ENCODE data around the gene ZNF100.
"Not testable (repeated sequence)": the region's sequence is repeated elsewhere in the genome, so short reads cannot be mapped to it uniquely, and the experiment has no call there.

The ZNF100 gene

DNA sequence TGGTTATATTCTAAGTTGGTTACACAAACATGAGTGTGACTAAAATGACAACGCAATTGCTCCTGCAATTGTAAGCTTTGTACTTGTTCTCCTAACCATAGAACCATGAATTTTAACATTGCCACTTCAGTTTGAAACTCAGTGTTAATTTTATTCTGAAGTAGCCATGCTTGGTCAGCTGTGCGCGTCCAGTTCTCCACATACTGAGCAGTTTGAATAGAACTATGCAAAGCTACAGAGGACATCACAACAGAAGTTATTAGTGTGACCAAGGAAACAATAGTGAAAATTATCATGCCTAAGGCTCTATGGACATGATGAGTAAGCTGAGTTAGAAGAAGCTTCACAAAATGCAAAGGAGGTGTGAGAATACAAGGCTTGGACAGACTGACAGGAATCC lies 19.6 kb upstream of the ZNF100 start:
- no peaks in the 10 kb centered on the region for H3K9me3 ChIP-seq (ENCODE audit: insufficient read depth, low read length)
- TF ChIP-seq, protein P1, sequence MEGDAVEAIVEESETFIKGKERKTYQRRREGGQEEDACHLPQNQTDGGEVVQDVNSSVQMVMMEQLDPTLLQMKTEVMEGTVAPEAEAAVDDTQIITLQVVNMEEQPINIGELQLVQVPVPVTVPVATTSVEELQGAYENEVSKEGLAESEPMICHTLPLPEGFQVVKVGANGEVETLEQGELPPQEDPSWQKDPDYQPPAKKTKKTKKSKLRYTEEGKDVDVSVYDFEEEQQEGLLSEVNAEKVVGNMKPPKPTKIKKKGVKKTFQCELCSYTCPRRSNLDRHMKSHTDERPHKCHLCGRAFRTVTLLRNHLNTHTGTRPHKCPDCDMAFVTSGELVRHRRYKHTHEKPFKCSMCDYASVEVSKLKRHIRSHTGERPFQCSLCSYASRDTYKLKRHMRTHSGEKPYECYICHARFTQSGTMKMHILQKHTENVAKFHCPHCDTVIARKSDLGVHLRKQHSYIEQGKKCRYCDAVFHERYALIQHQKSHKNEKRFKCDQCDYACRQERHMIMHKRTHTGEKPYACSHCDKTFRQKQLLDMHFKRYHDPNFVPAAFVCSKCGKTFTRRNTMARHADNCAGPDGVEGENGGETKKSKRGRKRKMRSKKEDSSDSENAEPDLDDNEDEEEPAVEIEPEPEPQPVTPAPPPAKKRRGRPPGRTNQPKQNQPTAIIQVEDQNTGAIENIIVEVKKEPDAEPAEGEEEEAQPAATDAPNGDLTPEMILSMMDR (IDR thresholded peaks at IDR 0.05; ENCODE audit: low read depth, low read length) = no peak
- TF ChIP-seq EZH2phosphoT487 (IDR thresholded peaks at IDR 0.05; ENCODE audit: low read depth) = no peak
- no peaks in the 10 kb centered on the region for H3K4me1 ChIP-seq (ENCODE audit: low read length)
- no peak overlapping the region for H3K4me3 ChIP-seq (ENCODE audit: low read length)
- H3K79me2 ChIP-seq (ENCODE audit: low read length) = no peaks in the 10 kb centered on the region
- no peak overlapping the region for H2AFZ ChIP-seq (ENCODE audit: low read depth, low read length)
- H4K20me1 ChIP-seq (ENCODE audit: insufficient read depth, low read length) = no peaks in the 10 kb centered on the region
- H3K9ac ChIP-seq (ENCODE audit: low read length) = no peak overlapping the region
- no peak overlapping the region for H3K27ac ChIP-seq (ENCODE audit: low read length)
- H3K36me3 ChIP-seq (replicated peaks; ENCODE audit: low read depth, low read length) = no peaks in the 10 kb centered on the region
- H3K4me2 ChIP-seq (ENCODE audit: low read length) = no peak overlapping the region
- no peaks in the 10 kb centered on the region for H3K27me3 ChIP-seq (ENCODE audit: low read depth, low read length)

DNA sequence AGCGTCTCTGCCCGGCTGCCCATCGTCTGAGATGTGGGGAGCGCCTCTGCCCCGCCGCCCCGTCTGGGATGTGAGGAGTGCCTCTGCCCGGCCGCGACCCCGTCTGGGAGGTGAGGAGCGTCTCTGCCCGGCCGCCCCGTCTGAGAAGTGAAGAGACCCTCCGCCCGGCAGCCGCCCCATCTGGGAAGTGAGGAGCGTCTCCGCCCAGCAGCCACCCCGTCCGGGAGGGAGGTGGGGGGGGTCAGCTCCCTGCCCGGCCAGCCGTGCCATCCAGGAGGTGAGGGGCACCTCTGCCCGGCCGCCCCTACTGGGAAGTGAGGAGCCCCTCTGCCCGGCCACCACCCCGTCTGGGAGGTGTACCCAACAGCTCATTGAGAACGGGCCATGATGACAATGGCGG lies 8.4 kb upstream of the ZNF100 start:
- not testable (repeated sequence) for H3K4me1 ChIP-seq (ENCODE audit: low read length); H3K9ac ChIP-seq (ENCODE audit: low read length); H3K4me3 ChIP-seq (ENCODE audit: low read length); H3K79me2 ChIP-seq (ENCODE audit: low read length); H4K20me1 ChIP-seq (ENCODE audit: insufficient read depth, low read length); H3K27me3 ChIP-seq (ENCODE audit: low read depth, low read length); H3K4me2 ChIP-seq (ENCODE audit: low read length); H2AFZ ChIP-seq (ENCODE audit: low read depth, low read length); H3K36me3 ChIP-seq (replicated peaks; ENCODE audit: low read depth, low read length); H3K9me3 ChIP-seq (ENCODE audit: insufficient read depth, low read length); H3K27ac ChIP-seq (ENCODE audit: low read length)

DNA sequence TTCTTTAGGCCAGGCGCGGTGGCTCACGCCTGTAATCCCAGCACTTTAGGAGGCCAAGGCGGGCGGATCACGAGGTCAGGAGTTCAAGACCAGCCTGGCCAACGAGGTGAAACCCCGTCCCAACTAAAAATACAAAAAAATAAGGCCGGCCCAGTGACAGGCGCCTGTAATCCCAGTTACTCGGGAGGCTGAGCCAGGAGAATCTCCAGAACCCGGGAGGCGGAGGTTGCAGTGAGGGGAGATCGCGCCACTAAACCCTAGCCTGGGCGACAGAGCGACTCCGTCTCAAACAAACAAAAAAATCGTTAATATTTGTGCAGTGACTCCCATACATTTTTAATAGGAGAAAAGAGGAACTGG lies 694 bp downstream of the ZNF100 start:
- H3K27ac ChIP-seq (ENCODE audit: low read length) = peak overlapping the region; percentile 85
- peak overlapping the region; percentile 83 for H3K9ac ChIP-seq (ENCODE audit: low read length)
- not testable (repeated sequence) for H3K4me1 ChIP-seq (ENCODE audit: low read length); H3K27me3 ChIP-seq (ENCODE audit: low read depth, low read length); H4K20me1 ChIP-seq (ENCODE audit: insufficient read depth, low read length)
- peak overlapping the region; percentile 86 for H3K4me3 ChIP-seq (ENCODE audit: low read length)
- H2AFZ ChIP-seq (ENCODE audit: low read depth, low read length) = 0 out of 2 replicates have a peak overlapping the region, but pooled peaks have one; percentile 64
- H3K9me3 ChIP-seq (ENCODE audit: insufficient read depth, low read length) = peaks cover 19% of the 10 kb centered on the region; the same call in 1 of the 2 replicates
- H3K79me2 ChIP-seq (ENCODE audit: low read length) = peaks cover 45% of the 10 kb centered on the region
- H3K4me2 ChIP-seq (ENCODE audit: low read length) = peak overlapping the region; percentile 63
- H3K36me3 ChIP-seq (replicated peaks; ENCODE audit: low read depth, low read length) = peaks cover 45% of the 10 kb centered on the region

DNA sequence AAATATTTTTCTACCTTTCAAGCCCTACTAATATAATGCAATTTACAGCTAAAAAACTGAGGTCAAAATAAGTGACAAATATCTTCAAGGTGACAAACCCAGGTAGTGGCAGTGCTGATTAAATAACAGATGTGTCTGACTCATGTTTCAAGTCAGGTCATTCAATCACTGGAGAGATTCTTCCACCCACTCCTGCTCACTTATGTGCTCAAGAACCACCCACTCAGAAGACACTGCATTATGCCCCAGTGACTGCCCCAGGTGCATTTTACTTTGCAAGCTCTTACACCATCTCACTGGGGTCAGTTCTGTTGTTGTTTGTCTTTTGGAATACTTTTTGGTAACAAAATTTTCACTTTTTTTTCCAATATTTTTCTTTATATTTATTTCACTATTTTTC lies 2.2 kb downstream of the ZNF100 start:
- peaks cover 4% of the 10 kb centered on the region; the same call in 1 of the 2 replicates for H3K4me1 ChIP-seq (ENCODE audit: low read length)
- TF ChIP-seq, protein P1 (IDR thresholded peaks at IDR 0.05; ENCODE audit: low read depth, low read length) = no peak
- H3K36me3 ChIP-seq (replicated peaks; ENCODE audit: low read depth, low read length) = peaks cover 59% of the 10 kb centered on the region
- peaks cover 45% of the 10 kb centered on the region for H3K79me2 ChIP-seq (ENCODE audit: low read length)
- H3K4me2 ChIP-seq (ENCODE audit: low read length) = no peak overlapping the region
- no peak overlapping the region for H3K4me3 ChIP-seq (ENCODE audit: low read length)
- no peaks in the 10 kb centered on the region for H3K27me3 ChIP-seq (ENCODE audit: low read depth, low read length)
- no peaks in the 10 kb centered on the region for H4K20me1 ChIP-seq (ENCODE audit: insufficient read depth, low read length)
- no peak overlapping the region for H3K27ac ChIP-seq (ENCODE audit: low read length)
- H2AFZ ChIP-seq (ENCODE audit: low read depth, low read length) = no peak overlapping the region
- H3K9ac ChIP-seq (ENCODE audit: low read length) = no peak overlapping the region
- H3K9me3 ChIP-seq (ENCODE audit: insufficient read depth, low read length) = peaks cover 19% of the 10 kb centered on the region; the same call in 1 of the 2 replicates

DNA sequence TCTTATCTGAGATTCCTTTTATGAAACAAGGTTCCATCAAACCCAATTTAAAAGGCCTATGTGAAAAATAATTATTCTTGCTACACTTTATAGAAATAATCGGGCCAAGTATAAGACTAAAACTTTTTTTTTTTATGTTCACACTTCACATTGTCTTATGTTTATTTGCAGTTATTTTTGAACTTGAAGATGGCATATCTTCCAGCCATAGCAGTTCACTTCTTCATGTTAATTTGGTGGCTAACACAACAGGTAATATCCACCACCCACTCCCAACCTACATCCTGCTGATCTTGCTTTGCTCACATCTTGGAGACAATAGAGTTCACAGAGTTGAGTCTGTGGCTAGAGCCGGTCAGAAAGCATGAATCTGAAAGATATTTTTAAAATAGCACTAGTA lies 5.8 kb downstream of the ZNF100 start:
- H3K27ac ChIP-seq (ENCODE audit: low read length); H3K27me3 ChIP-seq (ENCODE audit: low read depth, low read length); H3K9ac ChIP-seq (ENCODE audit: low read length); H3K4me2 ChIP-seq (ENCODE audit: low read length); H3K4me3 ChIP-seq (ENCODE audit: low read length); H3K4me1 ChIP-seq (ENCODE audit: low read length); H2AFZ ChIP-seq (ENCODE audit: low read depth, low read length); H4K20me1 ChIP-seq (ENCODE audit: insufficient read depth, low read length): not testable (repeated sequence)
- Histone ChIP-seq H3K9me3 (ENCODE audit: insufficient read depth, low read length) (peaks cover 19% of the 10 kb centered on the region; the same call in 1 of the 2 replicates), H3K79me2 (ENCODE audit: low read length) (peaks cover 63% of the 10 kb centered on the region), H3K36me3 (replicated peaks; ENCODE audit: low read depth, low read length) (peaks cover 95% of the 10 kb centered on the region)
